GM18858 (cell line): Measurements from ENCODE around the gene LPP.

Experiments used
- ATAC-seq: cut with Tn5 transposase; IDR thresholded peaks from one replicate; pipeline ENCODE4 v1.9.1; 2021; ENCODE audit not compliant: unreplicated experiment

The LPP gene

GRCh38 chr3:188842639-188843038 is 688.7 kb downstream of the LPP start:
- ATAC-seq, result no peak

- no peak for ATAC-seq
Observed at GRCh38 chr3:188844096-188844495, 690.1 kb downstream of the LPP start.

GRCh38 chr3:188845514-188845913 is 691.6 kb downstream of the LPP start:
- no peak for ATAC-seq

- ATAC-seq, result no peak
Observed at GRCh38 chr3:188848947-188849346, 695.0 kb downstream of the LPP start.

- ATAC-seq, result no peak
Observed at GRCh38 chr3:188853856-188854771, 700.2 kb downstream of the LPP start.

GRCh38 chr3:188854772-188855149 is 700.8 kb downstream of the LPP start:
- no peak for ATAC-seq

GRCh38 chr3:188855675-188856074 is 701.7 kb downstream of the LPP start:
- ATAC-seq, result no peak

- no peak for ATAC-seq
Observed at GRCh38 chr3:188860147-188860546, 706.2 kb downstream of the LPP start.

GRCh38 chr3:188861842-188862744 is 708.1 kb downstream of the LPP start:
- ATAC-seq, result no peak

- ATAC-seq, result no peak
Observed at GRCh38 chr3:188863999-188864406, 710.0 kb downstream of the LPP start.

- ATAC-seq, result no peak
Observed at GRCh38 chr3:188867691-188868265, 713.8 kb downstream of the LPP start.

- ATAC-seq, result no peak
Observed at GRCh38 chr3:188868803-188869202, 714.8 kb downstream of the LPP start.

- no peak for ATAC-seq
Observed at GRCh38 chr3:188869628-188870027, 715.7 kb downstream of the LPP start.

- ATAC-seq, result no peak
Observed at GRCh38 chr3:188870431-188870830, 716.5 kb downstream of the LPP start.

GRCh38 chr3:188874576-188874975 is 720.6 kb downstream of the LPP start:
- no peak for ATAC-seq

GRCh38 chr3:188875413-188875812 is 721.5 kb downstream of the LPP start:
- ATAC-seq, result no peak

GRCh38 chr3:188876370-188876769 is 722.4 kb downstream of the LPP start:
- no peak for ATAC-seq

GRCh38 chr3:188877381-188877780 is 723.4 kb downstream of the LPP start:
- ATAC-seq, result no peak

GRCh38 chr3:188878076-188878475 is 724.1 kb downstream of the LPP start:
- ATAC-seq, result no peak

- no peak for ATAC-seq
Observed at GRCh38 chr3:188881954-188882641, 728.1 kb downstream of the LPP start.
